ENCODE measurements around the gene C1GALT1. TPM values are rescaled to one million over a fixed set of nuclear protein-coding genes. Genes with fewer than 3 reads are reported as not detected.

The C1GALT1 gene
- total RNA-seq, 6 donors from 2014 or later: 11.5 to 75.9 (median 34.7) TPM

DNA sequence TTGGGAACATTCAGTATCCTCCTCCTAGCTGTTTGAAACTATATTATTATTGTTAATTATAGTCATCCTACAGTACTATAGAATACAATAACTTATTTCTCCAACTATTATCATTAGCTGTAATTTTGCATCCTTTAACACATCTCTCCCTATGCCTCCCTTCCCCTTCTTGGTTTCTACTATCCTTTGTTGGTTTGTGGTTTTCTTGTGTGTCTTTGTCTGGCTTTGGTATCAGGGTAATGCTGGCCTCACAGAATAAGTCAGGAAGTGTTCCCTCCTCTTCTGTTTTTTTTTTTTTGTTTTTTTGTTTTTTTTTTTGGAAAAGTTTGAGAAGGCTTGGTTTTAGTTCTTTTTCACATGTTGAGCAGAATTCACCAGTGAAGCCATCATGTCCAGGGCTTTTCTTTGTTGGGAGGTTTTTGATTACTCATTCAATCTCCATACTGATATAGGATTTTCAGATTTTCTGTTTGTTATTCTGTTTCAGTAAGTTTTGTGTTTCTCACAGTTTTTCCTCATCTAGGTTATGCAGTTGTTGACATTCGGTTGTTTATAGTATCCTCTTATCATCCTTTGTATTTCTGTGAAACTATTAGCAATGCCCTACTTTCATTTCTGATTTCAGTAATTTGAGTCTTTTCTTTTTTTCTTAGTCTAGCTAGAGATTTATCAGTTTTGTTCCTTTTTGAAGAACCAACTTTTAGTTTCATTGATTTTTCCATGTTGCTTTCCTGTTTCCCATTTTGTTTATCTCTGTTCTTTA lies 21.6 kb downstream of the C1GALT1 start:
- peaks cover 0 to 12% (median 10%) of the 10 kb centered on the region in 4 donors for H3K4me1 ChIP-seq
- H3K36me3 ChIP-seq: no peaks in the 10 kb centered on the region
- H3K27me3 ChIP-seq: no peaks in the 10 kb centered on the region
- no peak for ATAC-seq (ENCODE audit: low FRiP score in 2 of 2)
- H3K9me3 ChIP-seq: no peaks in the 10 kb centered on the region
- no peak for TF ChIP-seq EP300 (IDR thresholded peaks at IDR 0.05)
- TF ChIP-seq CTCF (IDR thresholded peaks at IDR 0.05): no peak
- TF ChIP-seq POLR2A (IDR thresholded peaks at IDR 0.05): no peak
- TF ChIP-seq POLR2AphosphoS5 (IDR thresholded peaks at IDR 0.05): no peak
- H3K27ac ChIP-seq: no peak overlapping the region
- DNase-seq: no peak
- H3K4me3 ChIP-seq: no peak overlapping the region
- WGBS, 2 donors: 77 to 79% methylated on average over 1 of the region's 1 CpG

GRCh38 chr7:7207876-7208275 lies 25.5 kb downstream of the C1GALT1 start:
- WGBS, 2 donors: 93 to 96% methylated on average over 4 of the region's 4 CpGs
- Histone ChIP-seq H3K27ac (no peak overlapping the region), H3K4me1 (no peaks in the 10 kb centered on the region), H3K4me3 (no peak overlapping the region), H3K27me3 (no peaks in the 10 kb centered on the region), H3K9me3 (no peaks in the 10 kb centered on the region), H3K36me3 (no peaks in the 10 kb centered on the region)
- DNase-seq (no peak), ATAC-seq (ENCODE audit: low FRiP score in 2 of 2) (no peak)
- TF ChIP-seq CTCF (IDR thresholded peaks at IDR 0.05) (no peak), POLR2A (IDR thresholded peaks at IDR 0.05) (no peak), POLR2AphosphoS5 (IDR thresholded peaks at IDR 0.05) (no peak), EP300 (IDR thresholded peaks at IDR 0.05) (no peak)

GRCh38 chr7:7208520-7208919 lies 26.2 kb downstream of the C1GALT1 start:
- Histone ChIP-seq H3K36me3 (no peaks in the 10 kb centered on the region), H3K4me3 (no peak overlapping the region), H3K4me1 (no peaks in the 10 kb centered on the region), H3K9me3 (no peaks in the 10 kb centered on the region), H3K27me3 (no peaks in the 10 kb centered on the region), H3K27ac (no peak overlapping the region)
- WGBS, 2 donors: 88 to 89% methylated on average over 4 of the region's 4 CpGs
- TF ChIP-seq POLR2A (IDR thresholded peaks at IDR 0.05) (no peak), POLR2AphosphoS5 (IDR thresholded peaks at IDR 0.05) (no peak), CTCF (IDR thresholded peaks at IDR 0.05) (no peak), EP300 (IDR thresholded peaks at IDR 0.05) (no peak)
- no peak for ATAC-seq (ENCODE audit: low FRiP score in 2 of 2)
- no peak for DNase-seq

DNA sequence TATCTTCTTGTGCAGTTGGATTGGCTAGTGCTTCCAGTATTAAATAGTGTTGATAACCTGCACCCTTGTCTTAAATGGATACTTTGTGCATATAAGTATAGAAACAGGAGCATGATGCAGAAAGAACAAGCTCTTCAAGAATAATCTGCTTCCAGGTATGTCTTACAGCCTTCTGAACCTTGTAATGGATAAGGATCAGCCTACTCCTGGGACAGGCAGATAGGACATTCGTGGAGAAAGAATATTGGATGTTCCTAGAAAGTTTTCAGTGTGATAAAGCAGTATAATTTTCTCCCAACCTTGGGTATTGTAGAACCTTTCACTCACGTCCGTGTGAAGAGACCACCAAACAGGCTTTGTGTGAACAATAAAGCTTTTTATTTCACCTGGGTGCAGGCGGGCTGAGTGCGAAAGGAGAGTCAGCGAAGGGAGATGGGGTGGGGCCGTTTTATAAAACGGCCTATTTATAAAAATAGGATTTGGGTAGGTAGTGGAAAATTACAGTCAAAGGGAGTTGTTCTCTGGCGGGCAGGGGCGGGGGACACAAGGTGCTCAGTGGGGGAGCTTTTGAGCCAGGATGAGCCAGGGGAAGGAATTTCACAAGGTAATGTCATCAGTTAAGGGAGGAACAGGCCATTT lies 27.2 kb downstream of the C1GALT1 start:
- no peak for ATAC-seq (ENCODE audit: low FRiP score in 2 of 2)
- Histone ChIP-seq H3K4me3 (no peak overlapping the region), H3K4me1 (no peaks in the 10 kb centered on the region), H3K9me3 (no peaks in the 10 kb centered on the region), H3K27me3 (no peaks in the 10 kb centered on the region), H3K36me3 (no peaks in the 10 kb centered on the region), H3K27ac (no peak overlapping the region)
- TF ChIP-seq EP300 (IDR thresholded peaks at IDR 0.05): no peak
- no peak for TF ChIP-seq CTCF (IDR thresholded peaks at IDR 0.05)
- TF ChIP-seq POLR2AphosphoS5 (IDR thresholded peaks at IDR 0.05): no peak
- TF ChIP-seq POLR2A (IDR thresholded peaks at IDR 0.05): no peak
- 92 to 94% methylated on average over 10 of the region's 10 CpGs for WGBS, 2 donors
- DNase-seq: no peak

All from upper lobe of left lung (tissue), 6 donors.